K562 (cell line): ENCODE data around the gene NTM. TPM values are rescaled to one million over a fixed set of nuclear protein-coding genes. Genes with fewer than 3 reads are reported as not detected.

Experiments used
- ATAC-seq: fragments of 200-7000 bp; cut with Tn5 transposase; 3 replicates; pipeline ENCODE4 v1.9.1; 2020; ENCODE audit warnings: moderate library complexity
- BruUV-seq: library from RNA; stranded (reverse); fragments of 400-500 nt; replicated peaks from 2 replicates; lab custom pipeline; 2021; lab: Mats Ljungman, UMichigan
- CTCF ChIA-PET: fragments of 300-600 bp; formaldehyde crosslinking; extraction: SDS; loops from one replicate; lab custom pipeline; 2021; ENCODE audit warnings: low intra/inter-chr PET ratio; lab: Yijun Ruan, JAX
- POLR2A ChIA-PET: fragments of 300-600, 350-650 bp; sonication (Branson Sonifier 250); formaldehyde crosslinking; extraction: SDS; loops from one replicate; lab custom pipeline; 2021; ENCODE audit warnings: antibody characterized with exemption, inconsistent platforms; lab: Yijun Ruan, JAX
- DNase-seq, 4 experiments: peaks; one replicate each; pipeline versions ENCODE4 v3.0.0 to v3.0.0-alpha.2; 2011 to 2018; ENCODE audit warnings: low spot score in 3 of 4, mixed read lengths in 3 of 4; ENCODE audit errors: extremely low read depth in 1 of 4
- FAIRE-seq: peaks from 2 replicates; lab custom pipeline; 2011; peaks lifted over from hg19 to GRCh38; lab: Jason Lieb, UNC
- H2AFZ ChIP-seq: 2 replicates; pipeline ENCODE4 v1.6.0; 2011; ENCODE audit warnings: low read depth, low read length, control low read depth, inconsistent platforms
- H3K27ac ChIP-seq: fragments of 200-600 bp; 3 replicates; pipeline ENCODE4 v1.8.0; 2011; ENCODE audit warnings: low read depth, mild to moderate bottlenecking, control low read depth, inconsistent platforms, low read length, moderate library complexity, mixed read lengths; ENCODE audit errors: extremely low read depth
- H3K27me3 ChIP-seq, 2 experiments: fragments of 300-600 bp in 1 of 2; 2 replicates in 1 of 2; 3 replicates in 1 of 2; pipeline versions ENCODE4 v1.6.0 to v1.8.0; 2011; ENCODE audit warnings: inconsistent platforms in 2 of 2, low read length in 2 of 2, mild to moderate bottlenecking in 1 of 2, mixed read lengths in 1 of 2, moderate library complexity in 1 of 2; ENCODE audit not compliant: control insufficient read depth in 2 of 2, insufficient read depth in 2 of 2
- H3K36me3 ChIP-seq: fragments of 300-600 bp; 3 replicates; pipeline ENCODE4 v1.8.0; 2011; ENCODE audit warnings: mild to moderate bottlenecking, low read length, inconsistent platforms; ENCODE audit not compliant: control insufficient read depth, insufficient read depth
- H3K4me1 ChIP-seq, 2 experiments: fragments of 200-600 bp in 1 of 2; replicated peaks in 1 of 2; 2 replicates in 1 of 2; 3 replicates in 1 of 2; pipeline versions ENCODE4 v1.5.1 to v1.8.0; 2011; ENCODE audit warnings: inconsistent platforms in 2 of 2, low read length in 2 of 2, mild to moderate bottlenecking in 1 of 2, mixed read lengths in 1 of 2, moderate library complexity in 1 of 2; ENCODE audit not compliant: control insufficient read depth in 2 of 2, insufficient read depth in 2 of 2
- H3K4me2 ChIP-seq: 2 replicates; pipeline ENCODE4 v1.6.1; 2011; ENCODE audit warnings: low read length, control low read depth, inconsistent platforms, mixed read lengths; ENCODE audit not compliant: insufficient read depth
- H3K4me3 ChIP-seq: fragments of 200-600 bp; sonication (generic), shearing (Covaris generic); 2 replicates; pipeline ENCODE4 v1.5.1; 2016; ENCODE audit warnings: control low read depth, inconsistent platforms
- H3K79me2 ChIP-seq: fragments of 200-600 bp; 3 replicates; pipeline ENCODE4 v1.8.0; 2011; ENCODE audit warnings: low read length, inconsistent platforms; ENCODE audit not compliant: control insufficient read depth, insufficient read depth
- H3K9ac ChIP-seq, 2 experiments: 2 replicates each; pipeline versions ENCODE4 v1.6.0 to v1.6.1; 2011; ENCODE audit warnings: low read depth in 2 of 2, low read length in 2 of 2, control low read depth in 1 of 2, inconsistent platforms in 1 of 2, mild to moderate bottlenecking in 1 of 2, mixed read lengths in 1 of 2; ENCODE audit not compliant: insufficient read depth in 1 of 2
- H3K9me1 ChIP-seq: one replicate; pipeline ENCODE4 v1.6.0; 2011; ENCODE audit warnings: inconsistent platforms, mild to moderate bottlenecking, low read length, moderate library complexity; ENCODE audit not compliant: control insufficient read depth, insufficient read depth
- H3K9me3 ChIP-seq: replicated peaks from 2 replicates; pipeline ENCODE4 v1.5.1; 2011; ENCODE audit warnings: low read depth, low read length, inconsistent platforms; ENCODE audit not compliant: control insufficient read depth, insufficient read depth
- H4K20me1 ChIP-seq: replicated peaks from 2 replicates; pipeline ENCODE4 v1.6.1; 2011; ENCODE audit warnings: low read length, inconsistent platforms, mixed read lengths; ENCODE audit not compliant: control insufficient read depth, insufficient read depth
- ATF2 ChIP-seq: sonication (generic); formaldehyde crosslinking; IDR thresholded peaks from 2 replicates; pipeline ENCODE4 v1.8.1; 2022; ENCODE audit warnings: missing genetic modification reagents
- CCNT2 ChIP-seq: IDR thresholded peaks from 2 replicates; pipeline ENCODE4 v1.6.1; 2011; ENCODE audit warnings: borderline replicate concordance, low read depth, mild to moderate bottlenecking, moderate library complexity, mixed read lengths, low read length; ENCODE audit not compliant: insufficient read length; ENCODE audit errors: extremely low read depth
- RCOR1 ChIP-seq, 2 experiments: IDR thresholded peaks; 2 replicates each; pipeline ENCODE4 v1.6.1; 2012; ENCODE audit warnings: low read depth in 2 of 2, low read length in 2 of 2, borderline replicate concordance in 1 of 2, improper control_type of control experiment in 1 of 2
- SPI1 ChIP-seq: IDR thresholded peaks from 2 replicates; pipeline ENCODE4 v1.6.1; 2011; ENCODE audit warnings: low read depth, low read length, control low read depth, borderline replicate concordance
- USF2 ChIP-seq: sonication (generic); formaldehyde crosslinking; IDR thresholded peaks from 2 replicates; pipeline ENCODE4 v1.5.0; 2020; ENCODE audit warnings: missing genetic modification reagents
- ZNF224 ChIP-seq: sonication (generic); formaldehyde crosslinking; IDR thresholded peaks from 2 replicates; pipeline ENCODE4 v1.8.0; 2022; ENCODE audit warnings: mild to moderate bottlenecking, missing genetic modification reagents
- ZSCAN29 ChIP-seq: fragments of 450-650 bp; IDR thresholded peaks from 2 replicates; pipeline ENCODE4 v1.6.1; 2017
- ZZZ3 ChIP-seq: fragments of 450-650 bp; IDR thresholded peaks from 2 replicates; pipeline ENCODE4 v1.6.1; 2016; ENCODE audit warnings: antibody characterized with exemption, mild to moderate bottlenecking, moderate library complexity
- WGBS: fragments of 100-300 bp; shearing (Covaris generic); methylation state at CpG from one replicate; pipeline ENCODE4 v1.1.6; 2016; ENCODE audit warnings: low coverage, mixed read lengths; ENCODE audit not compliant: insufficient coverage; ENCODE audit errors: missing lambda C conversion rate; 5-methylcytosine and 5-hydroxymethylcytosine counted together
- in situ Hi-C: fragments of 300-500 bp; cut with MboI; formaldehyde crosslinking; loops from 4 replicates; pipeline ENCODE4 v1.15.0; 2018; ENCODE audit warnings: inconsistent platforms, mixed read lengths
- intact Hi-C: fragments of 100-400 bp; cut with micrococcal nuclease; formaldehyde crosslinking; loops from 2 replicates; pipeline ENCODE4 v1.14.2; 2022
- polyA plus RNA-seq, 8 experiments: library from polyadenylated mRNA; depleted of rRNA in 4 of 8; stranded (reverse) in 5 of 8; unstranded in 3 of 8; fragments of >200 nt; fragmentation: Nextera tagmentation in 2 of 8; fragmentation: Illumina TruSeq in 1 of 8; extraction: Ambion mirVana in 2 of 8; extraction: Trizol in 1 of 8; gene quantifications; 2 replicates each; pipeline versions ENCODE4 v1.2.1 to v1.2.3, GENCODE V29; 2011 to 2014; ENCODE audit warnings: inconsistent platforms in 1 of 8, missing spikeins in 1 of 8
- total RNA-seq, 7 experiments: library from RNA; depleted of rRNA in 6 of 7; stranded (reverse); fragments of >200 nt in 6 of 7; fragmentation: Illumina TruSeq in 2 of 7; extraction: Trizol in 2 of 7; gene quantifications; 2 replicates each; pipeline versions ENCODE4 v1.2.1 to v1.2.3, GENCODE V29; 2011 to 2021; ENCODE audit warnings: low replicate concordance in 1 of 7
- TF ChIP-seq, protein P1 (sequence below): fragments of 450-650 bp; formaldehyde crosslinking; IDR thresholded peaks from 2 replicates; pipeline ENCODE4 v1.4.0; 2020; ENCODE audit warnings: mild to moderate bottlenecking, moderate library complexity

Gene NTM
- total and polyA plus RNA-seq, 9 of the 15 experiments (the other 6 are each of a cell fraction or from before 2014, with no cell fraction given), result not detected

- TF ChIP-seq CCNT2 (no peak), ATF2 (CRISPR knock-in tag) (no peak), ZNF224 (no peak), ZZZ3 (no peak)
- TF ChIP-seq, protein P1, sequence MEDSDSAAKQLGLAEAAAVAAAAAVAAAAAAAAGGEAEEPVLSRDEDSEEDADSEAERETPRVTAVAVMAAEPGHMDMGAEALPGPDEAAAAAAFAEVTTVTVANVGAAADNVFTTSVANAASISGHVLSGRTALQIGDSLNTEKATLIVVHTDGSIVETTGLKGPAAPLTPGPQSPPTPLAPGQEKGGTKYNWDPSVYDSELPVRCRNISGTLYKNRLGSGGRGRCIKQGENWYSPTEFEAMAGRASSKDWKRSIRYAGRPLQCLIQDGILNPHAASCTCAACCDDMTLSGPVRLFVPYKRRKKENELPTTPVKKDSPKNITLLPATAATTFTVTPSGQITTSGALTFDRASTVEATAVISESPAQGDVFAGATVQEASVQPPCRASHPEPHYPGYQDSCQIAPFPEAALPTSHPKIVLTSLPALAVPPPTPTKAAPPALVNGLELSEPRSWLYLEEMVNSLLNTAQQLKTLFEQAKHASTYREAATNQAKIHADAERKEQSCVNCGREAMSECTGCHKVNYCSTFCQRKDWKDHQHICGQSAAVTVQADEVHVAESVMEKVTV (CRISPR knock-in tag), result no peak
Measured at GRCh38 chr11:131402040-131402439, 31.6 kb downstream of the NTM start (continued).

DNA sequence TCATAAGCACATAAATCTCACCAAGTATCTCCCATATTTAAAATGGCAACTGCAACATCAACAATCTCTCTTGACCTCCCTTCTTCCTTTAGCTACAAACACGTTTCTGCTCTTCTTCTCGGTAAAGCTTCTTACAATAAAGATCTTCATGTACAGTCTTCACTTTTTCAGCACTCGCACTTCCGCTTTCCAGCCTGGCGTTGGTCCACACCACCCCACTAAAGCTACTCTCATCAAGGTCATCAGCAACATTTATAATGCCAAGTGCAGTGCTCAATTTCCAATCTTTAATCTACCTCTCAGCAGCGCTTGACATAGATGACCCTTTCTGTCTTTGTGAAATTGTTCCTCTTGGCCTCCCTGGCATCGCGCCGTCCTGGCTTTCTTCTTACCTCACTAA, 33.6 kb downstream of the NTM start:
- CTCF ChIA-PET, result no interaction called here
- no peak overlapping the region for H3K4me2 ChIP-seq
- TF ChIP-seq ZSCAN29 (no peak), SPI1 (peak; percentile 77; the same call in 1 of the 2 replicates), USF2 (no peak), RCOR1 (IDR thresholded peaks at IDR 0.05; ENCODE audit: borderline replicate concordance in 1 of 2, low read depth in 2 of 2, low read length in 2 of 2) (no peak)
- TF ChIP-seq, all 486 proteins: peak for 1
- FAIRE-seq (no peak), DNase-seq (no peak), ATAC-seq (no peak)
- H3K9me1 ChIP-seq, result no peaks in the 10 kb centered on the region
- no peaks in the 10 kb centered on the region for H3K79me2 ChIP-seq
- H3K27ac ChIP-seq, result no peak overlapping the region
- in situ Hi-C loops (no loop called here), intact Hi-C loops (no loop called here)
- H3K4me3 ChIP-seq, result no peak overlapping the region
- WGBS, result 0% methylated on average over 9 of the region's 9 CpGs
- no peaks in the 10 kb centered on the region for H4K20me1 ChIP-seq
- H3K9me3 ChIP-seq, result no peaks in the 10 kb centered on the region
- H3K27me3 ChIP-seq, result no peaks in the 10 kb centered on the region
- H2AFZ ChIP-seq, result no peak overlapping the region
- BruUV-seq, result no TSS peak
- H3K4me1 ChIP-seq, result no peaks in the 10 kb centered on the region
- POLR2A ChIA-PET, result no interaction called here
- no peak overlapping the region for H3K9ac ChIP-seq
- no peaks in the 10 kb centered on the region for H3K36me3 ChIP-seq
